KMS-11 (cell line): ENCODE data around the gene STARD13.

Source experiments
- H2AFZ ChIP-seq: fragments of 200-600 bp; sonication (generic); 2 replicates; pipeline ENCODE4 v1.6.1; 2016; ENCODE audit warnings: antibody characterized with exemption, mixed run types, low read depth
- H3K27ac ChIP-seq: fragments of 200-600 bp; sonication (generic); 2 replicates; pipeline ENCODE4 v1.6.1; 2016; ENCODE audit warnings: mild to moderate bottlenecking, mixed run types
- H3K27me3 ChIP-seq: fragments of 200-600 bp; sonication (generic); 2 replicates; pipeline ENCODE4 v1.6.1; 2017; ENCODE audit warnings: mild to moderate bottlenecking, low read depth, mixed run types, moderate library complexity; ENCODE audit not compliant: insufficient read depth
- H3K36me3 ChIP-seq: fragments of 200-600 bp; sonication (generic); 2 replicates; pipeline ENCODE4 v1.6.1; 2017; ENCODE audit warnings: mild to moderate bottlenecking, mixed run types; ENCODE audit not compliant: insufficient read depth
- H3K4me1 ChIP-seq: fragments of 200-600 bp; sonication (generic); 2 replicates; pipeline ENCODE4 v1.6.1; 2016; ENCODE audit warnings: mild to moderate bottlenecking, low read depth, mixed run types; ENCODE audit not compliant: poor library complexity, severe bottlenecking
- H3K4me2 ChIP-seq: fragments of 200-600 bp; sonication (generic); 2 replicates; pipeline ENCODE4 v1.7.0; 2016; ENCODE audit warnings: mild to moderate bottlenecking, mixed run types
- H3K4me3 ChIP-seq: fragments of 200-600 bp; sonication (generic); IDR thresholded peaks from 2 replicates; pipeline ENCODE4 v1.6.1; 2017; ENCODE audit warnings: low read depth, low read length, mixed read lengths; ENCODE audit not compliant: insufficient read depth
- H3K79me2 ChIP-seq: fragments of 200-600 bp; sonication (generic); 2 replicates; pipeline ENCODE4 v1.6.1; 2016; ENCODE audit warnings: low read depth, mixed run types; ENCODE audit not compliant: insufficient read depth
- H3K9ac ChIP-seq: fragments of 200-600 bp; sonication (generic); 2 replicates; pipeline ENCODE4 v1.6.1; 2016; ENCODE audit warnings: mild to moderate bottlenecking, mixed run types
- H4K20me1 ChIP-seq: fragments of 200-600 bp; sonication (generic); 2 replicates; pipeline ENCODE4 v1.6.1; 2016; ENCODE audit warnings: mild to moderate bottlenecking, mixed run types; ENCODE audit not compliant: insufficient read depth
- CTCF ChIP-seq: fragments of 200-600 bp; sonication (generic); conservative IDR thresholded peaks from 2 replicates; pipeline ENCODE4 v1.6.1; 2017; ENCODE audit warnings: low read depth, mild to moderate bottlenecking, antibody characterized with exemption, low read length, moderate library complexity, mixed read lengths

STARD13 gene

GRCh38 chr13:33318744-33319143, 33.2 kb upstream of the STARD13 start:
- no peak overlapping the region for H3K4me2 ChIP-seq
- no peak overlapping the region for H2AFZ ChIP-seq
- H3K9ac ChIP-seq = no peak overlapping the region
- no peak for TF ChIP-seq CTCF
- no peaks in the 10 kb centered on the region for H3K4me1 ChIP-seq
- no peaks in the 10 kb centered on the region for H3K36me3 ChIP-seq
- H3K27me3 ChIP-seq = no peaks in the 10 kb centered on the region
- H3K4me3 ChIP-seq = no peak overlapping the region
- no peaks in the 10 kb centered on the region for H3K79me2 ChIP-seq
- no peaks in the 10 kb centered on the region for H4K20me1 ChIP-seq
- H3K27ac ChIP-seq = no peak overlapping the region

GRCh38 chr13:33318037-33318436, 32.5 kb upstream of the STARD13 start:
- H3K27me3 ChIP-seq = no peaks in the 10 kb centered on the region
- no peak overlapping the region for H3K4me3 ChIP-seq
- H3K4me2 ChIP-seq = no peak overlapping the region
- no peaks in the 10 kb centered on the region for H3K4me1 ChIP-seq
- no peak overlapping the region for H3K9ac ChIP-seq
- H3K79me2 ChIP-seq = no peaks in the 10 kb centered on the region
- H4K20me1 ChIP-seq = no peaks in the 10 kb centered on the region
- no peak for TF ChIP-seq CTCF
- H3K27ac ChIP-seq = no peak overlapping the region
- H2AFZ ChIP-seq = no peak overlapping the region
- no peaks in the 10 kb centered on the region for H3K36me3 ChIP-seq

GRCh38 chr13:33316890-33317289, 31.3 kb upstream of the STARD13 start:
- H3K4me2 ChIP-seq = no peak overlapping the region
- H3K27ac ChIP-seq = no peak overlapping the region
- H3K27me3 ChIP-seq = no peaks in the 10 kb centered on the region
- no peaks in the 10 kb centered on the region for H3K4me1 ChIP-seq
- no peak overlapping the region for H2AFZ ChIP-seq
- no peak overlapping the region for H3K4me3 ChIP-seq
- TF ChIP-seq CTCF = no peak
- no peaks in the 10 kb centered on the region for H3K79me2 ChIP-seq
- H3K9ac ChIP-seq = no peak overlapping the region
- no peaks in the 10 kb centered on the region for H3K36me3 ChIP-seq
- no peaks in the 10 kb centered on the region for H4K20me1 ChIP-seq

GRCh38 chr13:33313504-33313903, 27.9 kb upstream of the STARD13 start:
- H4K20me1 ChIP-seq = no peaks in the 10 kb centered on the region
- H3K27ac ChIP-seq = no peak overlapping the region
- H2AFZ ChIP-seq = no peak overlapping the region
- H3K9ac ChIP-seq = no peak overlapping the region
- no peaks in the 10 kb centered on the region for H3K36me3 ChIP-seq
- H3K4me1 ChIP-seq = no peaks in the 10 kb centered on the region
- no peaks in the 10 kb centered on the region for H3K79me2 ChIP-seq
- no peak for TF ChIP-seq CTCF
- H3K4me2 ChIP-seq = no peak overlapping the region
- no peak overlapping the region for H3K4me3 ChIP-seq
- no peaks in the 10 kb centered on the region for H3K27me3 ChIP-seq

GRCh38 chr13:33312861-33313212, 27.3 kb upstream of the STARD13 start:
- no peak overlapping the region for H2AFZ ChIP-seq
- no peak overlapping the region for H3K4me2 ChIP-seq
- TF ChIP-seq CTCF = no peak
- no peaks in the 10 kb centered on the region for H3K36me3 ChIP-seq
- no peaks in the 10 kb centered on the region for H3K4me1 ChIP-seq
- no peak overlapping the region for H3K4me3 ChIP-seq
- H4K20me1 ChIP-seq = no peaks in the 10 kb centered on the region
- H3K27ac ChIP-seq = no peak overlapping the region
- H3K79me2 ChIP-seq = no peaks in the 10 kb centered on the region
- H3K27me3 ChIP-seq = no peaks in the 10 kb centered on the region
- no peak overlapping the region for H3K9ac ChIP-seq
